PC-9 (cell line): ENCODE measurements around the gene FDX2.

Experiments used
- CTCF ChIP-seq: fragments of 200-600 bp; sonication (generic); conservative IDR thresholded peaks from 2 replicates; pipeline ENCODE4 v1.6.1; 2017; ENCODE audit warnings: mixed run types, antibody characterized with exemption, mild to moderate bottlenecking, moderate library complexity
- EZH2 ChIP-seq: fragments of 200-600 bp; sonication (generic); IDR thresholded peaks from 2 replicates; pipeline ENCODE4 v1.8.0; 2017; ENCODE audit warnings: antibody characterized with exemption, low read depth

GRCh38 chr19:10291554-10292205 lies 24.1 kb downstream of the FDX2 start:
- TF ChIP-seq CTCF = no peak
- TF ChIP-seq EZH2 = no peak
